Spleen (tissue), 11 donors: ENCODE measurements around the gene PPIC. TPM values are rescaled to one million over a fixed set of nuclear protein-coding genes. Genes with fewer than 3 reads are reported as not detected.

ENCODE experiments used
- DNase-seq: peaks from one replicate; pipeline ENCODE4 v3.0.0-alpha.2; 2020
- H3K27ac ChIP-seq, 8 donors: fragments of 200-600 bp; sonication (generic) in 7 of 8; 1 replicate in 4 of 8; 2 replicates in 4 of 8; pipeline versions ENCODE4 v1.5.0 to v1.8.0; 2016 to 2021; ENCODE audit warnings: inconsistent platforms in 4 of 8, mild to moderate bottlenecking in 4 of 8, moderate library complexity in 1 of 8
- H3K27me3 ChIP-seq, 7 donors: fragments of 200-600 bp; sonication (generic) in 6 of 7; replicated peaks in 1 of 7; 1 replicate in 4 of 7; 2 replicates in 3 of 7; pipeline versions ENCODE4 v1.5.0 to v1.8.0; 2016 to 2021; ENCODE audit warnings: inconsistent platforms in 3 of 7, mild to moderate bottlenecking in 1 of 7
- H3K36me3 ChIP-seq, 6 donors: fragments of 200-600 bp; sonication (generic) in 5 of 6; 1 replicate in 4 of 6; 2 replicates in 2 of 6; pipeline versions ENCODE4 v1.5.0 to v1.8.0; 2016 to 2021; ENCODE audit warnings: inconsistent platforms in 2 of 6
- H3K4me1 ChIP-seq, 6 donors: fragments of 200-600 bp; sonication (generic) in 5 of 6; 1 replicate in 3 of 6; 2 replicates in 3 of 6; pipeline versions ENCODE4 v1.5.0 to v1.8.0; 2016 to 2021; ENCODE audit warnings: inconsistent platforms in 3 of 6
- H3K4me3 ChIP-seq, 8 donors: fragments of 200-600 bp; sonication (generic) in 7 of 8; 1 replicate in 4 of 8; 2 replicates in 4 of 8; pipeline versions ENCODE4 v1.5.0 to v1.8.0; 2016 to 2021; ENCODE audit warnings: inconsistent platforms in 4 of 8, mild to moderate bottlenecking in 4 of 8, moderate library complexity in 2 of 8
- H3K9me3 ChIP-seq, 8 donors: fragments of 200-600 bp; sonication (generic) in 7 of 8; 1 replicate in 4 of 8; 2 replicates in 4 of 8; pipeline versions ENCODE4 v1.5.0 to v1.8.0; 2016 to 2021; ENCODE audit warnings: inconsistent platforms in 4 of 8
- CTCF ChIP-seq, 11 experiments: fragments of 200-600 bp in 7 of 11; fragments of 450-650 bp in 4 of 11; sonication (generic) in 4 of 11; IDR thresholded peaks in 8 of 11; conservative IDR thresholded peaks in 3 of 11; 1 replicate in 7 of 11; 2 replicates in 4 of 11; pipeline versions ENCODE4 v1.4.0 to v1.8.0; 2016 to 2021; ENCODE audit warnings: antibody characterized with exemption in 11 of 11, inconsistent platforms in 4 of 11, mild to moderate bottlenecking in 1 of 11
- POLR2A ChIP-seq, 3 donors: fragments of 450-650 bp; IDR thresholded peaks; one replicate each; pipeline ENCODE4 v1.5.1; 2017; ENCODE audit warnings: antibody characterized with exemption in 3 of 3, mild to moderate bottlenecking in 1 of 3
- POLR2AphosphoS5 ChIP-seq, 3 donors: sonication (generic); formaldehyde crosslinking; IDR thresholded peaks; one replicate each; pipeline ENCODE4 v1.5.1; 2017; ENCODE audit warnings: antibody characterized with exemption in 3 of 3
- WGBS, 5 donors: extraction: QIAGEN DNeasy Blood & Tissue Kit in 3 of 5; methylation state at CpG; one replicate each; pipeline versions ENCODE4 v1.1.5 to v1.1.7; 2013 to 2018; 5-methylcytosine and 5-hydroxymethylcytosine counted together
- intact Hi-C: fragments of 100-400 bp; cut with DNase I; formaldehyde crosslinking; loops from one replicate; pipeline ENCODE4 v1.15.0; 2023; ENCODE audit warnings: low total_unique reads
- polyA plus RNA-seq, 3 donors: library from polyadenylated mRNA; stranded (reverse); fragments of 200-250 nt; gene quantifications; one replicate each; pipeline ENCODE4 v1.2.1, GENCODE V29; 2013
- total RNA-seq, 7 donors: library from RNA; depleted of rRNA in 3 of 7; stranded (reverse); fragments of >200 nt in 3 of 7; fragmentation: NEBNext Ultra II Directional in 4 of 7; extraction: Animal tissue kit (Norgen Biotek cat#: 25700) in 4 of 7; gene quantifications; one replicate each; pipeline versions ENCODE4 v1.1.0 to v1.2.1, GENCODE V29; 2016 to 2021
- donor health status: healthy with polysubstance abuse.
- donor health status: DM: no; HTN: no; CAD: no; lungs with moderate emphysema.
- donor health status: DM: no; HTN: no; CAD: no.
- donor health status: Bipolar disorder and iron deficiency.
- donor health status: healthy.
- donor health status: DM: no; HTN: no; CAD: no.
- donor health status: DM: yes; HTN: yes; CAD: no.

Gene PPIC
- total and polyA plus RNA-seq, 10 donors, result 2.3 to 18.5 (median 8.0) TPM

GRCh38 chr5:123066016-123066415, 29.5 kb upstream of the PPIC start:
- intact Hi-C loops, result no loop called here
- H3K4me1 ChIP-seq, result no peaks in the 10 kb centered on the region
- peaks cover 0 to 15% (median 9%) of the 10 kb centered on the region in 8 donors for H3K9me3 ChIP-seq
- TF ChIP-seq CTCF (IDR thresholded peaks at IDR 0.05 in 8 of 11, conservative IDR thresholded peaks at IDR 0.05 in 3 of 11) (no peak), POLR2A (IDR thresholded peaks at IDR 0.05) (no peak), POLR2AphosphoS5 (IDR thresholded peaks at IDR 0.05) (no peak)
- H3K27ac ChIP-seq, result no peak overlapping the region
- peaks cover 0 to 28% (median 0%) of the 10 kb centered on the region in 7 donors for H3K27me3 ChIP-seq
- no peaks in the 10 kb centered on the region for H3K36me3 ChIP-seq
- DNase-seq, result no peak
- no peak overlapping the region for H3K4me3 ChIP-seq

GRCh38 chr5:123059455-123059854, 22.9 kb upstream of the PPIC start:
- no peak overlapping the region for H3K27ac ChIP-seq
- no peaks in the 10 kb centered on the region for H3K4me1 ChIP-seq
- H3K4me3 ChIP-seq, result no peak overlapping the region
- peaks cover 0 to 14% (median 0%) of the 10 kb centered on the region in 7 donors for H3K27me3 ChIP-seq
- no peak for DNase-seq
- TF ChIP-seq POLR2AphosphoS5 (IDR thresholded peaks at IDR 0.05) (no peak), CTCF (IDR thresholded peaks at IDR 0.05 in 8 of 11, conservative IDR thresholded peaks at IDR 0.05 in 3 of 11) (no peak), POLR2A (IDR thresholded peaks at IDR 0.05) (no peak)
- no peaks in the 10 kb centered on the region for H3K36me3 ChIP-seq
- intact Hi-C loops, result no loop called here
- peaks cover 0 to 30% (median 9%) of the 10 kb centered on the region in 8 donors for H3K9me3 ChIP-seq

- no peak for DNase-seq
- H3K27me3 ChIP-seq, result peaks cover 0 to 36% (median 0%) of the 10 kb centered on the region in 7 donors
- no peaks in the 10 kb centered on the region for H3K4me1 ChIP-seq
- no peaks in the 10 kb centered on the region for H3K36me3 ChIP-seq
- no peak overlapping the region for H3K4me3 ChIP-seq
- intact Hi-C loops, result no loop called here
- peaks cover 0 to 22% (median 16%) of the 10 kb centered on the region in 8 donors for H3K9me3 ChIP-seq
- 74 to 91% (median 80%) methylated on average over 2 of the region's 2 CpGs for WGBS, 5 donors
- TF ChIP-seq CTCF (IDR thresholded peaks at IDR 0.05 in 8 of 11, conservative IDR thresholded peaks at IDR 0.05 in 3 of 11), result no peak
- no peak for TF ChIP-seq POLR2A (IDR thresholded peaks at IDR 0.05)
- no peak for TF ChIP-seq POLR2AphosphoS5 (IDR thresholded peaks at IDR 0.05)
- no peak overlapping the region for H3K27ac ChIP-seq
These were observed 14.7 kb upstream of the PPIC start for GRCh38 chr5:123051206-123051605.

GRCh38 chr5:123047706-123048105, 11.2 kb upstream of the PPIC start:
- Histone ChIP-seq H3K27me3 (peaks cover 0 to 36% (median 0%) of the 10 kb centered on the region in 7 donors), H3K27ac (no peak overlapping the region), H3K4me3 (no peak overlapping the region), H3K4me1 (no peaks in the 10 kb centered on the region), H3K9me3 (peaks cover 0 to 21% (median 14%) of the 10 kb centered on the region in 8 donors), H3K36me3 (no peaks in the 10 kb centered on the region)
- no peak for DNase-seq
- intact Hi-C loops, result no loop called here
- 75 to 97% (median 80%) methylated on average over 1 of the region's 1 CpG for WGBS, 5 donors
- no peak for TF ChIP-seq POLR2A (IDR thresholded peaks at IDR 0.05)
- TF ChIP-seq POLR2AphosphoS5 (IDR thresholded peaks at IDR 0.05), result no peak
- TF ChIP-seq CTCF (IDR thresholded peaks at IDR 0.05 in 8 of 11, conservative IDR thresholded peaks at IDR 0.05 in 3 of 11), result no peak
